ENCODE results near the gene CCR9.
A peak's percentile ranks its signal among the peaks of the same experiment; 100 is the strongest.
"Not testable (repeated sequence)": the region's sequence is repeated elsewhere in the genome, so short reads cannot be mapped to it uniquely, and the experiment has no call there.

Gene CCR9

GRCh38 chr3:45885979-45886705 lies at the start of gene CCR9:
Gene CCR9, plus strand, starts transcription at chr3:45886543. Its CDS starts 8,391 bp downstream, at chr3:45894934.
- DNase-seq: no peak

DNA sequence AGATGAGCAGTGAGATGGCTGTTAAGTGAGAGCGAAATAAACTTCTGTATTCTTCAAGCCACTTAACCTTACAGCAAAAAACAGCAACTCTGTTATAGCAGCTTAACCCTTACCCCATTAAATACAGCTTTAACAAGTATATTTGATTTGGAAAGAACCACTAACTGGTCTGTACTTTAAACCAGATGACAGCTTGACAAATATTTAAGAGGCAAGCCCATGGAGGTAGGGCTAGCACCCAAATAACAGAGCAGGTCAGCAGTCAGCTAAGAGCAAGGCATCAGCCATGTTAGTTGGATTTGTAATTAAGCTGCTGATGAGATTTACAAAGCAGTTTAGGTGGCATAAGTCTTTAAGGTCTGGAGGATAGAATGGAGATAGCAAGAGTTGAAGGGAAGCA lies 47.9 kb upstream of the CCR9 start:
- no peak for DNase-seq

GRCh38 chr3:45841420-45841756 lies 45.0 kb upstream of the CCR9 start:
- DNase-seq: peak; percentile 33

- DNase-seq: peak; percentile 98
These were observed 44.4 kb upstream of the CCR9 start, which contains the start of gene LZTFL1 for GRCh38 chr3:45841757-45842491. Gene LZTFL1, minus strand, starts transcription at chr3:45842119. Its CDS starts 128 bp downstream, at chr3:45841991.

GRCh38 chr3:45842851-45843625 lies 43.3 kb upstream of the CCR9 start:
- no peak for DNase-seq

DNA sequence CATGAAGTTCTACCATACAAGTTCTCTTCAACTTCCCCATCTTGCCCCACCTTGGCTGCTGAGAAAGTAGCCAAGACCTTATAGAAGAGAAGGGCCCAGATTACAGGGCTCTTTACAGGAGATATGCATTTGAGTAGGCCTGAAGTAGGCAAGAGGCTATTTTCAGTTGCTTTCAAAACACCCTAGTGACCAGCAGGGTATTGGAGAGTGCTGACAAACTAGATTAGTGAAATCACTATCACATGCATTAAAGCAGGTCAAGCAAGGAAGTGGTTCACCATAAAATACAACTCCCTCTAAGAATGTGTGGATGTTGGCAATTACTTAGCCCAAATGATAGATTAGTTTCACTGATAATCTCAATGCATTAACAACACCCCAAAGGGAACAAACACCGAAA lies 41.7 kb upstream of the CCR9 start:
- DNase-seq: no peak

GRCh38 chr3:45848392-45848791 lies 38.0 kb upstream of the CCR9 start:
- no peak for DNase-seq

DNA sequence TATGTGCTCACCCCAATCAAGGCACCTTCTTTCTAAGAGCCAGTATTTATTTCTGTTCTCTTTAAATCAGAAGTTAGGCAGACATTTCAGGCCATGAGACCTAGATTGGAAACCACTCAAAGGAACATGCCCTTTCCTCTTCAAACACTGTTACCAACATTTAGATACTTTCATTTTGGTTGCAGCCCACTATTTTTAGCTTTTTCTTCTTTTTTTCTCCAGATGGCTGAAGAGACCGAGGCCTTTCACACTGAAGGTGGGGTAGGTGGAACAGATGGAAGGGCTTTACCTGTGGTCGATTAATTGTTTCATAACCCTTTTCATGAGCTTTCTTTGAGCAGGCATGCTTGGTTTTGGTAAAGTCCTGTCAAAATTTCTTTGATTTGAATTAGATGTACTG lies 33.5 kb upstream of the CCR9 start:
- DNase-seq: no peak

DNA sequence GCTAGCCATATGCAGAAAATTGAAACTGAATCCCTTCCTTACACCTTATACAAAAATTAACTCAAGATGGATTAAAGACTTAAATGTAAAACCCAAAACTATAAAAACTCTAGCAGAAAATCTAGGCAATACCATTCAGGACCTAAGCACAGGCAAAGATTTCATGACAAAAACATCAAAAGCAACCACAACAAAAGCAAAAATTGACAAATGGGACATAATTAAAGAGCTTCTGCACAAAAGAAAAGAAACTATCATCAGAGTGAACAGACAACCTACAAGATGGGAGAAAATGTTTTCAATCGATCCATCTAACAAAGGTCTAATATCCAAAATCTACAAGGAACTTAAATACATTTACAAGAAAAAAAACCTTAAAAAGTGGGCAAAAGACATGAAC lies 30.0 kb upstream of the CCR9 start:
- DNase-seq: not testable (repeated sequence)

DNA sequence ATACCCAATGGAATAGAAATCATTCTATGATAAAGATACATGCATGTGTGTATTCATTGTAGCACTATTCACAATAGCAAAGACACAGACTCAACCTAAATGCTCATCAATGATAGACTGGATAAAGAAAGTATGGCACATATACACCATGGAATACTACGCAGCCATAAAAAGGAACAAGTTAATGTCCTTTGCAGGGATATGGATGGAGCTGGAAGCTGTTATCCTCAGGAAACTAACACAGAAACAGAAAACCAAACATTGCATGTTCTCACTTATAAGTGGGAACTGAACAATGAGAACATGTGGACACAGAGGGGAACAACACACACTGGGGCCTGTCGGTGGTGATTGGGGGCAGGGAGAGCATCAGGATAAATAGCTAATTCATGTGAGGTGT lies 29.3 kb upstream of the CCR9 start:
- DNase-seq: not testable (repeated sequence)

DNA sequence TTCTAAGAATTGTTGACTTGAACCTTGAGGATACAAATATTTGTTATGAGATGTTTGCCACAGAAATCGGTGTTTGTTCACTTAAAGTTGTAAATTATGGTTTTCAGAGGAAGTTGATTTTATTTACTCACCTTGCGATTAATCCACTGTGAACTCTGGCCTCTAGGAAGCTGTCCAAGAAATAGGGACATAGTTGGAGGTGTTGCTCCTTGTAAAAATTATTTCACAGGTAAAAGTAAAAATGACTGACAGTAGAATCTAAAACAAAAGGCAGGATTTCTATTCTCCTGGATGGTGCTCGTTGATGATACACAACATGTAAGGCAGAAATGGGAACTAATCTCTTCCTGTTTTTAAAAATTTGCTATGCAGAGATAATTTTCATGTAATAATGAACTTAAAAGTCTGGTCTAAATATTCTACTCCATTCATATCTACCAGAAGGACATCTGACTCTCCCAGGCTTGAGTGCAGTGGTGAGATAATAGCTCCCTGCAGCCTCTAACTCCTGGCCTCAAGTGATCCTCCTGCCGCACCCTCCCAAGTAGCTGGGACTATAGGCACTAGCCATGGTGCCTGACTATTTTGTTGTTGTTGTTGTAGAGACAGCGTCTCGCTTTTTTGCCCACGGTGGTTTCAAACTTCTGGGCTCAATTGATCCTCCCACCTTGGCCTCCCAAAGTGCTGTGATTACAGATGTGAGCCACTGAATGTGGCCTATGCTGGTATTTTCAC lies 27.4 kb upstream of the CCR9 start:
- peak; percentile 94 for DNase-seq

DNA sequence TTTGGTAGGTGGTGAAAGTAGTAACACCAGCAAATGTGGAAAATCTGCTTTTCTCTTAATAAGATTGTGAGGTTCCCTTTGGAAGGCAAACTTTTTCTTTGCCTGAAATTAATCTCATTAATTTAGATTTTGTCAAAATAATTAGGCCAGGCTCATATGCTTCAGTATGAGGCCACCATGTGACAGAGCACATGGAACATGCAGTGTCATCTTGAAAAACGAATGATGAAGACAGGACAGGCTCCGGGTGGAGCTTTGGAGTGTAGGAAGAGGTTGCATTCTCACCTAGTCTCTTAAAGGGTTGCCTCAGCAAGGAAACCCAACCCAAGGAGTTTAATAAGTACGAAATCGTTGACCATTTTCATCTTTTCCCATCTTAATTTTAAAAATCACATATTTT lies 25.9 kb upstream of the CCR9 start:
- no peak for DNase-seq

GRCh38 chr3:45861043-45861719 lies 25.2 kb upstream of the CCR9 start:
- no peak for DNase-seq

- no peak for DNase-seq
These were observed 21.4 kb upstream of the CCR9 start for GRCh38 chr3:45864760-45865519.

DNA sequence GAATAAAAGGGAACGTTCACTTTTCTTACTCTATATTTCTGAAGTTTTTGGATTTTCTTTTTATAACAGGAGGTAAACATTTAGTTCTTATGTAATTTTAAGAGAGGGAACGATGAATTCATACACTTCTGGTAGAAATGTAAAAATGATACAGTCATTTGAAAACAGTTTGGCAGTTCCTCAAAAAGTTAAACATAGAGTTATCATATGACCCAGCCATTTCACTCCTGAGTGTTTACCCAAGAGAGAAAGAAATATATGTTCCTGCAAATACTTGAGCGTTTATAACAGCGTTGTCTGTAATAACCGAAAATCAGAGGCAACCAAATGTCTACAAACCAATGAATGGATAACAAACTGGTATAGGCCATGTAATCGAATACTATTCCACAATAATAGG lies 20.8 kb upstream of the CCR9 start:
- DNase-seq: no peak

GRCh38 chr3:45868213-45868612 lies 18.1 kb upstream of the CCR9 start:
- DNase-seq: no peak

- DNase-seq: no peak
These were observed 17.7 kb upstream of the CCR9 start for GRCh38 chr3:45868650-45869049.

GRCh38 chr3:45869638-45870037 lies 16.7 kb upstream of the CCR9 start:
- no peak for DNase-seq

- peak; percentile 33 for DNase-seq
These were observed 16.2 kb upstream of the CCR9 start for GRCh38 chr3:45870099-45870498.

GRCh38 chr3:45871780-45872179 lies 14.6 kb upstream of the CCR9 start:
- DNase-seq: no peak

GRCh38 chr3:45872569-45872968 lies 13.8 kb upstream of the CCR9 start:
- no peak for DNase-seq

- no peak for DNase-seq
These were observed 13.3 kb upstream of the CCR9 start for GRCh38 chr3:45873036-45873435.
